NB4 (cell line): ENCODE data around the gene ARL4D.

Experiments used
- DNase-seq: peaks from one replicate; pipeline ENCODE4 v3.0.0; 2010; ENCODE audit warnings: low read depth
- H3K4me3 ChIP-seq: one replicate; pipeline ENCODE4 v1.5.1; 2011; ENCODE audit warnings: mild to moderate bottlenecking, low read depth, low read length, moderate library complexity
- CTCF ChIP-seq: IDR thresholded peaks from one replicate; pipeline ENCODE4 v1.5.1; 2012; ENCODE audit warnings: low read depth, low read length
- MAX ChIP-seq: IDR thresholded peaks from 2 replicates; pipeline ENCODE4 v1.6.1; 2011; ENCODE audit warnings: low read depth, low read length
- MYC ChIP-seq: IDR thresholded peaks from 2 replicates; pipeline ENCODE4 v1.6.1; 2011; ENCODE audit warnings: low read depth, low read length
- POLR2A ChIP-seq: IDR thresholded peaks from 2 replicates; pipeline ENCODE4 v1.6.1; 2011; ENCODE audit warnings: mild to moderate bottlenecking; ENCODE audit not compliant: insufficient read length; ENCODE audit errors: extremely low read depth

The ARL4D gene

GRCh38 chr17:43377056-43377810, 21.6 kb upstream of the ARL4D start:
- no peak for DNase-seq
- no peak overlapping the region for H3K4me3 ChIP-seq
- TF ChIP-seq CTCF (no peak), POLR2A (no peak), MAX (no peak), MYC (no peak)

- TF ChIP-seq POLR2A (no peak), MYC (no peak), MAX (no peak), CTCF (no peak)
- H3K4me3 ChIP-seq = no peak overlapping the region
- no peak for DNase-seq
These were observed 20.0 kb upstream of the ARL4D start for GRCh38 chr17:43378766-43379165.

GRCh38 chr17:43380307-43380706, 18.5 kb upstream of the ARL4D start:
- TF ChIP-seq MYC (no peak), MAX (no peak), POLR2A (no peak), CTCF (no peak)
- no peak for DNase-seq
- no peak overlapping the region for H3K4me3 ChIP-seq

GRCh38 chr17:43381204-43381603, 17.6 kb upstream of the ARL4D start:
- H3K4me3 ChIP-seq = no peak overlapping the region
- DNase-seq = no peak
- TF ChIP-seq MYC = no peak
- no peak for TF ChIP-seq CTCF
- TF ChIP-seq POLR2A = no peak
- no peak for TF ChIP-seq MAX

GRCh38 chr17:43381621-43382020, 17.2 kb upstream of the ARL4D start:
- no peak overlapping the region for H3K4me3 ChIP-seq
- TF ChIP-seq POLR2A (no peak), MYC (no peak)

GRCh38 chr17:43382776-43383175, 16.0 kb upstream of the ARL4D start:
- no peak for TF ChIP-seq MAX
- no peak for TF ChIP-seq MYC
- TF ChIP-seq CTCF = no peak
- no peak for TF ChIP-seq POLR2A
- no peak for DNase-seq
- H3K4me3 ChIP-seq = no peak overlapping the region

More at GRCh38 chr17:43381621-43382020, 17.2 kb upstream of the ARL4D start:
- DNase-seq = no peak
